Body of pancreas (tissue), 4 donors: ENCODE measurements around the gene ZNF488. TPM values are rescaled to one million over a fixed set of nuclear protein-coding genes. Genes with fewer than 3 reads are reported as not detected.
A peak's percentile ranks its signal among the peaks of the same experiment; 100 is the strongest.

Experiments
- ATAC-seq: fragments of 150-250 bp; one replicate; pipeline ENCODE4 v1.9.1; 2016
- DNase-seq, 4 donors: peaks; one replicate each; pipeline ENCODE4 v3.0.0-alpha.2; 2019
- H3K27ac ChIP-seq, 4 donors: fragments of 200-600 bp; sonication (generic); 1 replicate in 3 of 4; 2 replicates in 1 of 4; pipeline versions ENCODE4 v1.5.1 to v1.6.1; 2016 to 2019; ENCODE audit warnings: mild to moderate bottlenecking in 1 of 4, mixed read lengths in 1 of 4, moderate library complexity in 1 of 4
- H3K27me3 ChIP-seq, 2 donors: fragments of 200-600 bp; sonication (generic); one replicate each; pipeline ENCODE4 v1.6.0; 2016; ENCODE audit warnings: mild to moderate bottlenecking in 1 of 2
- H3K36me3 ChIP-seq, 2 donors: fragments of 200-600 bp; sonication (generic); replicated peaks in 1 of 2; 2 replicates each; pipeline ENCODE4 v1.5.1; 2016; ENCODE audit warnings: low read depth in 2 of 2; ENCODE audit not compliant: insufficient read depth in 1 of 2
- H3K4me1 ChIP-seq: fragments of 200-600 bp; sonication (generic); one replicate; pipeline ENCODE4 v1.6.0; 2016
- H3K4me3 ChIP-seq, 2 donors: fragments of 200-600 bp; sonication (generic); 1 replicate in 1 of 2; 2 replicates in 1 of 2; pipeline ENCODE4 v1.5.1; 2016 to 2019
- H3K9me3 ChIP-seq, 3 donors: fragments of 200-600 bp; sonication (generic); 1 replicate in 2 of 3; 2 replicates in 1 of 3; pipeline ENCODE4 v1.5.1; 2016
- CTCF ChIP-seq, 7 experiments: fragments of 450-650 bp in 4 of 7; fragments of 200-600 bp in 3 of 7; sonication (generic) in 3 of 7; IDR thresholded peaks; one replicate each; pipeline ENCODE4 v1.5.1; 2016 to 2019; ENCODE audit warnings: antibody characterized with exemption in 7 of 7
- POLR2A ChIP-seq, 3 donors: fragments of 450-650 bp; IDR thresholded peaks; one replicate each; pipeline ENCODE4 v1.6.1; 2016; ENCODE audit warnings: antibody characterized with exemption in 3 of 3, mild to moderate bottlenecking in 2 of 3
- WGBS, 2 donors: methylation state at CpG; one replicate each; pipeline ENCODE4 v1.1.5; 2017; 5-methylcytosine and 5-hydroxymethylcytosine counted together
- intact Hi-C: fragments of 100-400 bp; cut with DNase I; formaldehyde crosslinking; loops from one replicate; pipeline ENCODE4 v1.15.1; 2023
- total RNA-seq, 2 donors: library from RNA; depleted of rRNA; stranded (reverse); fragments of >200 nt; gene quantifications; one replicate each; pipeline ENCODE4 v1.1.0, GENCODE V29; 2016

Gene ZNF488
- total RNA-seq, 2 donors from 2014 or later, result 0.26 TPM; not detected in 1

GRCh38 chr10:47320812-47321211, 63.3 kb downstream of the ZNF488 start:
- no peaks in the 10 kb centered on the region for H3K27me3 ChIP-seq
- no peak overlapping the region for H3K4me3 ChIP-seq
- 75 to 84% methylated on average over 6 of the region's 6 CpGs for WGBS, 2 donors
- no peak overlapping the region for H3K27ac ChIP-seq
- peaks cover 9% of the 10 kb centered on the region for H3K4me1 ChIP-seq
- H3K9me3 ChIP-seq, result no peaks in the 10 kb centered on the region
- no peaks in the 10 kb centered on the region for H3K36me3 ChIP-seq
- TF ChIP-seq POLR2A (IDR thresholded peaks at IDR 0.05) (no peak), CTCF (IDR thresholded peaks at IDR 0.05) (no peak)
- ATAC-seq (no peak), DNase-seq (no peak)
- intact Hi-C loops, result no loop called here

GRCh38 chr10:47319784-47320183, 64.3 kb downstream of the ZNF488 start:
- Histone ChIP-seq H3K4me1 (peaks cover 19% of the 10 kb centered on the region), H3K4me3 (no peak overlapping the region), H3K36me3 (no peaks in the 10 kb centered on the region), H3K27me3 (no peaks in the 10 kb centered on the region), H3K27ac (no peak overlapping the region), H3K9me3 (no peaks in the 10 kb centered on the region)
- DNase-seq (no peak), ATAC-seq (no peak)
- TF ChIP-seq CTCF (IDR thresholded peaks at IDR 0.05) (no peak), POLR2A (IDR thresholded peaks at IDR 0.05) (no peak)
- intact Hi-C loops, result loop anchor here (5.0 kb wide), 2 partner anchors 272 to 292 kb away; no protein-coding TSS in a partner anchor
- WGBS, 2 donors, result 80 to 91% methylated on average over 6 to 8 of the region's 8 CpGs

- H3K4me1 ChIP-seq, result peaks cover 20% of the 10 kb centered on the region
- H3K27ac ChIP-seq, result no peak overlapping the region
- DNase-seq (peak in 1 of 4 donors; percentile 8), ATAC-seq (no peak)
- no peaks in the 10 kb centered on the region for H3K27me3 ChIP-seq
- H3K4me3 ChIP-seq, result no peak overlapping the region
- 81 to 84% methylated on average over 9 of the region's 9 CpGs for WGBS, 2 donors
- H3K36me3 ChIP-seq, result no peaks in the 10 kb centered on the region
- intact Hi-C loops, result loop anchor here (5.0 kb wide), 2 partner anchors 271 to 291 kb away; no protein-coding TSS in a partner anchor
- H3K9me3 ChIP-seq, result no peaks in the 10 kb centered on the region
- TF ChIP-seq CTCF (IDR thresholded peaks at IDR 0.05) (no peak), POLR2A (IDR thresholded peaks at IDR 0.05) (no peak)
Measured at GRCh38 chr10:47318706-47319105, 65.4 kb downstream of the ZNF488 start.

GRCh38 chr10:47317251-47317650, 66.8 kb downstream of the ZNF488 start:
- ATAC-seq (no peak), DNase-seq (peak in 1 of 4 donors; percentile 4)
- intact Hi-C loops, result loop anchor here (5.0 kb wide), 2 partner anchors 270 to 290 kb away; no protein-coding TSS in a partner anchor
- H3K4me1 ChIP-seq, result peaks cover 16% of the 10 kb centered on the region
- H3K36me3 ChIP-seq, result peaks cover 0 to 1% of the 10 kb centered on the region in 2 donors
- 80 to 85% methylated on average over 4 of the region's 4 CpGs for WGBS, 2 donors
- no peaks in the 10 kb centered on the region for H3K9me3 ChIP-seq
- no peak overlapping the region for H3K4me3 ChIP-seq
- no peak for TF ChIP-seq CTCF (IDR thresholded peaks at IDR 0.05)
- no peak for TF ChIP-seq POLR2A (IDR thresholded peaks at IDR 0.05)
- H3K27ac ChIP-seq, result no peak overlapping the region
- H3K27me3 ChIP-seq, result no peaks in the 10 kb centered on the region

GRCh38 chr10:47316131-47316530, 68.0 kb downstream of the ZNF488 start:
- no peak overlapping the region for H3K27ac ChIP-seq
- H3K27me3 ChIP-seq, result no peaks in the 10 kb centered on the region
- no peaks in the 10 kb centered on the region for H3K9me3 ChIP-seq
- DNase-seq (no peak), ATAC-seq (no peak)
- intact Hi-C loops, result loop anchor here (5.0 kb wide), 2 partner anchors 269 to 289 kb away; no protein-coding TSS in a partner anchor
- peaks cover 26% of the 10 kb centered on the region for H3K4me1 ChIP-seq
- no peak overlapping the region for H3K4me3 ChIP-seq
- TF ChIP-seq POLR2A (IDR thresholded peaks at IDR 0.05) (no peak), CTCF (IDR thresholded peaks at IDR 0.05) (no peak)
- peaks cover 0 to 1% of the 10 kb centered on the region in 2 donors for H3K36me3 ChIP-seq
- 62 to 68% methylated on average over 5 of the region's 5 CpGs for WGBS, 2 donors
